SHP77 (cell line): ENCODE measurements around the gene ANKRD44.

ENCODE experiments used
- DNase-seq, 2 experiments: peaks; one replicate each; lab custom pipeline; 2025; lab: John Stamatoyannopoulos, UW

Gene ANKRD44

GRCh38 chr2:196987649-196988364 is 322.8 kb downstream of the ANKRD44 start:
- DNase-seq = peak; percentile 11 to 19

GRCh38 chr2:196987298-196987648 is 323.3 kb downstream of the ANKRD44 start:
- no peak for DNase-seq

- DNase-seq = no peak
Measured at GRCh38 chr2:196985511-196986183, 324.9 kb downstream of the ANKRD44 start.

GRCh38 chr2:196984903-196985302 is 325.7 kb downstream of the ANKRD44 start:
- DNase-seq = no peak

- no peak for DNase-seq
Measured at GRCh38 chr2:196983934-196984333, 326.6 kb downstream of the ANKRD44 start.

GRCh38 chr2:196980473-196980872 is 330.1 kb downstream of the ANKRD44 start:
- no peak for DNase-seq

GRCh38 chr2:196980001-196980400 is 330.6 kb downstream of the ANKRD44 start:
- no peak for DNase-seq

- no peak for DNase-seq
Measured at GRCh38 chr2:196977507-196977906, 333.1 kb downstream of the ANKRD44 start.

GRCh38 chr2:196974970-196975369 is 335.6 kb downstream of the ANKRD44 start:
- DNase-seq = no peak

- DNase-seq = no peak
Measured at GRCh38 chr2:196971574-196972279, 338.9 kb downstream of the ANKRD44 start.

GRCh38 chr2:196970099-196970498 is 340.5 kb downstream of the ANKRD44 start:
- no peak for DNase-seq

- DNase-seq = no peak
Measured at GRCh38 chr2:196968516-196968915, 342.1 kb downstream of the ANKRD44 start.

GRCh38 chr2:196967775-196968174 is 342.8 kb downstream of the ANKRD44 start:
- DNase-seq = no peak

GRCh38 chr2:196967116-196967515 is 343.5 kb downstream of the ANKRD44 start:
- no peak for DNase-seq

GRCh38 chr2:196966061-196966460 is 344.5 kb downstream of the ANKRD44 start:
- DNase-seq = no peak

GRCh38 chr2:196965651-196966050 is 344.9 kb downstream of the ANKRD44 start:
- no peak for DNase-seq

GRCh38 chr2:196963961-196964360 is 346.6 kb downstream of the ANKRD44 start:
- no peak for DNase-seq

GRCh38 chr2:196963043-196963442 is 347.5 kb downstream of the ANKRD44 start:
- no peak for DNase-seq

GRCh38 chr2:196962325-196962724 is 348.3 kb downstream of the ANKRD44 start:
- no peak for DNase-seq

- DNase-seq = no peak
Measured at GRCh38 chr2:196961889-196962288, 348.7 kb downstream of the ANKRD44 start.

- DNase-seq = no peak
Measured at GRCh38 chr2:196959734-196960338, 350.7 kb downstream of the ANKRD44 start.

- DNase-seq = no peak
Measured at GRCh38 chr2:196959281-196959680, 351.3 kb downstream of the ANKRD44 start.
